ENCODE results near the gene ZFP36L1. TPM values are rescaled to one million over a fixed set of nuclear protein-coding genes. Genes with fewer than 3 reads are reported as not detected.

ZFP36L1 gene
- total RNA-seq, 4 donors from 2014 or later: 180 to 712 (median 266) TPM

DNA sequence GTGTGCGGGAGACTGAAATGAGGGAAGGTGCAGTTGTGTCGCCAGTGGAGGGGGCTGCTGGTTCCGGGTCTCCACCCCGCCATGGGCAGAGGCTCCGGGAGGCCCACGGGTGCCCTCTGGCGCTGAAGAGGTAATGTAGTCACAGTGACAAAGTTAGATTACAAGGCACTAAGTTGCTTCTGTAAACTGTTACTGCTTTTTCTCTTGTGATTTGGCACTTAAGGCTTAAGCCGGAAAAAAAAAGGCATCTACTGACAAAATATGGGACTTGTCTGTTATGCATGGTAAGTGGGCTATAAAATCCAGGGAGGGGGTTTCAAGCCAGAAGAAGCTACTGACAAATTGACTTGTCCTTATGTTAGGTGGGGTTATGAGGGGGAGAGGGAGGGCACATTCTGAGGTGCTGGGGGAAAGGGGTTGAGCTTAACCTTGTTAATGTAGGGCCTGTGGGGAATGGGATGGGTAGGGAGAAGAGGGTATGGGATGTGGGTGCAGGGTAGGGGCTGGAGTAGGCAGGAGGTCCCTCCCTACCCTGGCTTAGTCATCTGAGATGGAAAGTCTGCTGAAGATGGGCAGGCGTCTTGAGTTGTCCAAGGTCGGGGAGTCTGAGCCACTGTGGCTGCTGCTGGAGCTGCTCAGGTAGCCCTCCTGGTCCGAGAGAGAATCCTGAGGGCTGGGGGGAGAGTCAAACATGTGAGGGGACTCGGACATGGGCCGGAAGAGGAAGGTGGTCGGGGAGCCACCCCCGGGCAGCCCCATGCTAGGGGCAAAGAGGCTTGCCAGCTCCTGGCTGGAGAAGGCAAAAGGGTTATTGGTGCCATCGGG, 3.7 kb downstream of the ZFP36L1 start:
- WGBS, 2 donors (ENCODE audit: low coverage in 1 of 2): 5% methylated on average over 16 of the region's 16 CpGs; no CpG with 5 or more reads in 1 of the 2 donors
- in situ Hi-C loops (cut with MboI; ENCODE audit: low pct_ligation_motif_present in 1 of 4, low pct_unique_long_range_greater_than_20kb in 1 of 4, low sequenced_read_pairs in 3 of 4): loop anchor here in 2 of 4 donors (10.0 kb wide), 1 partner anchor 544 kb away; no protein-coding TSS in a partner anchor

DNA sequence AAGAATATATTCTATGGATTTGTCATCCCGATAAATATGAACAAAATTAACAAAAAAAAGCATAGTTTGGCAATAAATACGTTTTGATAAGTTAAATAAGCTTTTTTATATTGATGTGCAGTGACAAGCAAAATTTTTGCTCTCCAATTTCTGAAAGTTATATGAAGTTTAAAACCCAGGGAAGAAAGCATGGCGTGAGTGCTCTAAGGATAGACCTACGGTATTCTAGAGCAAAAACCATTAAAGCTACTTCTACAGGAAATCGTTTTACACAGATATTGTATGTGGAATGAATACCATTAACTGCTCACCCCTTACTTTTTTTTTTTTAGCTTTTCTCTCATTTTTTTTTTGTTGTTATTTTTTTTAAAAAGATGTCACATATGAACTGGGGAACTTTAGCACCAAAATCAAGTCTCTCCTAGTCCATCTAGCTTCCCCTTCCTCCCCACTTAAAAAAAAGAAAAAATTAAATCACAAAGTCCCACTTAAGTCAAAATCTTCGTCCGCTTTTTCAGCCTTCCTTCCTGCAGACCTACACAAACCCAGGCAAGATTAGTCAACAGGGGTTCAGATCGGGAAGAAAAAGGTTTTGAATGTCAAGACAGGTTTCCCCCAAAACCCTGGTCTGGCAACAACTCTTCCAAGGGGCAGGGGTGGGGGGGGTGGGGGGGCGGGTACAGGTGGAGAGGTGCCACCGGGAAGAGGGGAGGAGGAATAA, 4.4 kb downstream of the ZFP36L1 start:
- H3K4me1 ChIP-seq: peaks cover 0 to 67% (median 47%) of the 10 kb centered on the region in 4 donors
- peak overlapping the region; percentile 97 to 100 (median 98) for H3K27ac ChIP-seq
- TF ChIP-seq POLR2A (IDR thresholded peaks at IDR 0.05) (peak; percentile 8), EP300 (IDR thresholded peaks at IDR 0.05; ENCODE audit: low read depth) (no peak), POLR2AphosphoS5 (IDR thresholded peaks at IDR 0.05) (peak in 1 of 3 donors; percentile 57)
- TF ChIP-seq, protein P1, sequence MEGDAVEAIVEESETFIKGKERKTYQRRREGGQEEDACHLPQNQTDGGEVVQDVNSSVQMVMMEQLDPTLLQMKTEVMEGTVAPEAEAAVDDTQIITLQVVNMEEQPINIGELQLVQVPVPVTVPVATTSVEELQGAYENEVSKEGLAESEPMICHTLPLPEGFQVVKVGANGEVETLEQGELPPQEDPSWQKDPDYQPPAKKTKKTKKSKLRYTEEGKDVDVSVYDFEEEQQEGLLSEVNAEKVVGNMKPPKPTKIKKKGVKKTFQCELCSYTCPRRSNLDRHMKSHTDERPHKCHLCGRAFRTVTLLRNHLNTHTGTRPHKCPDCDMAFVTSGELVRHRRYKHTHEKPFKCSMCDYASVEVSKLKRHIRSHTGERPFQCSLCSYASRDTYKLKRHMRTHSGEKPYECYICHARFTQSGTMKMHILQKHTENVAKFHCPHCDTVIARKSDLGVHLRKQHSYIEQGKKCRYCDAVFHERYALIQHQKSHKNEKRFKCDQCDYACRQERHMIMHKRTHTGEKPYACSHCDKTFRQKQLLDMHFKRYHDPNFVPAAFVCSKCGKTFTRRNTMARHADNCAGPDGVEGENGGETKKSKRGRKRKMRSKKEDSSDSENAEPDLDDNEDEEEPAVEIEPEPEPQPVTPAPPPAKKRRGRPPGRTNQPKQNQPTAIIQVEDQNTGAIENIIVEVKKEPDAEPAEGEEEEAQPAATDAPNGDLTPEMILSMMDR (IDR thresholded peaks at IDR 0.05): no peak
- H3K9me3 ChIP-seq: no peaks in the 10 kb centered on the region
- H3K36me3 ChIP-seq: peaks cover 0 to 31% (median 12%) of the 10 kb centered on the region in 4 donors
- 23% methylated on average over 9 to 10 of the region's 10 CpGs for WGBS, 2 donors (ENCODE audit: low coverage in 1 of 2)
- intact Hi-C loops (cut with DNase I; ENCODE audit: low total_unique reads) (no loop called here), in situ Hi-C loops (cut with MboI; ENCODE audit: low pct_ligation_motif_present in 1 of 4, low pct_unique_long_range_greater_than_20kb in 1 of 4, low sequenced_read_pairs in 3 of 4) (loop anchor here in 2 of 4 donors (10.0 kb wide), 1 partner anchor 544 kb away; no protein-coding TSS in a partner anchor)
- H3K27me3 ChIP-seq: no peaks in the 10 kb centered on the region
- no peak for DNase-seq
- peak overlapping the region; percentile 66 to 90 (median 80) for H3K4me3 ChIP-seq

More for the DNA sequence above, 3.7 kb downstream of the ZFP36L1 start:
- peaks cover 0 to 31% (median 12%) of the 10 kb centered on the region in 4 donors for H3K36me3 ChIP-seq
- DNase-seq: peak; percentile 91
- peak overlapping the region; percentile 97 to 100 (median 98) for H3K27ac ChIP-seq
- peak; percentile 7 to 56 (median 35) for TF ChIP-seq POLR2AphosphoS5 (IDR thresholded peaks at IDR 0.05)
- TF ChIP-seq, protein P1 (IDR thresholded peaks at IDR 0.05): peak; percentile 58 to 77 (median 77)
- TF ChIP-seq POLR2A (IDR thresholded peaks at IDR 0.05): peak; percentile 49
- no peak for TF ChIP-seq EP300 (IDR thresholded peaks at IDR 0.05; ENCODE audit: low read depth)
- intact Hi-C loops (cut with DNase I; ENCODE audit: low total_unique reads): no loop called here
- H3K27me3 ChIP-seq: no peaks in the 10 kb centered on the region
- H3K9me3 ChIP-seq: no peaks in the 10 kb centered on the region
- H3K4me3 ChIP-seq: peak overlapping the region; percentile 66 to 90 (median 80)
- H3K4me1 ChIP-seq: peaks cover 0 to 62% (median 45%) of the 10 kb centered on the region in 4 donors

DNA sequence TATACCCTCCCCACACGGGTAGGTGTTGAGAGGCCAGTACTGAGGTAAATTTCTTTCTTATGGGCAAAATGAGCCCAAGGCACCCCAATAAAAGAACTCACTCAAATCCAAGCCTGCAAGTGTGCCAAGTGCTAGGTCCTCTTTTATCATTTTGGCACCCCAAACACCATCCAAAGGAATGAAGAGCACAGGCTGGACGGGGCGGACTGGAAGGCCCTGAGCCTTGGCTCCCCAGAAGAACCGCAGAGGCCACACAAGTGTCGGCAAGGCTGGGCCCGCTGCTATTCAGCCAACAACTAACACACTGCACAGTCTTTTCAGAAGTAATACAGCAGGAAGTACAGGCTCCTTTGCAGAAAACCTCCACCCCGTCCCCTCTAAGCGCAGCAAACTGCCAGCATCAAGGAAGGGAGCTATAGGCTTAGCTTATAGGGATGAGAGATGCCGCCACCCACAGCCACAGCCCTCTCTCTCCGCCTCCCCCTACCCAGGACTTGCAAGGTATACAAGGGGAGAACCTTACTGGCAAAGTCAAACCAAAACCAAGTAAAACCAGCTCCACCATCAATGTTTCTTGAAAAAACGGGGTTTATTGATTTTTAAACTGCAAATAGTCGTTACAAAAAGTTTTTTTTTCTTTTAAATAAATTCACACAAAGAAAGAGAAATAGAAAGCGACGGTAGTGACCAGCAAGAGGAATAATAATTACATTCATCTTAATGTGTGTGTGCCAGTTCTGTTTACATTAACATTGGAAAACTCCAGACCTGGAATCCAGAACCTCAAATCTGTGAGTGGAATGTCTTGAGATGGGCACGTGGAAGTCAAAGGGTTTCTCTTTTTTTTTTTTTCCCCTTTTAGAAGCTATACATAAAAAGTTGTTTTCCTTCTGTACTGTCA, 5.5 kb downstream of the ZFP36L1 start:
- peaks cover 0 to 31% (median 12%) of the 10 kb centered on the region in 4 donors for H3K36me3 ChIP-seq
- no peaks in the 10 kb centered on the region for H3K9me3 ChIP-seq
- TF ChIP-seq POLR2AphosphoS5 (IDR thresholded peaks at IDR 0.05) (peak in 2 of 3 donors; percentile 23 to 27), POLR2A (IDR thresholded peaks at IDR 0.05) (no peak)
- H3K27ac ChIP-seq: peak overlapping the region; percentile 97 to 100 (median 98)
- peak; percentile 50 for DNase-seq
- WGBS, 2 donors (ENCODE audit: low coverage in 1 of 2): 23 to 56% methylated on average over 5 to 15 of the region's 15 CpGs
- H3K4me1 ChIP-seq: peaks cover 0 to 76% (median 47%) of the 10 kb centered on the region in 4 donors
- intact Hi-C loops (cut with DNase I; ENCODE audit: low total_unique reads) (no loop called here), in situ Hi-C loops (cut with MboI; ENCODE audit: low pct_ligation_motif_present in 1 of 4, low pct_unique_long_range_greater_than_20kb in 1 of 4, low sequenced_read_pairs in 3 of 4) (loop anchor here in 2 of 4 donors (10.0 kb wide), 1 partner anchor 543 kb away; no protein-coding TSS in a partner anchor)
- H3K4me3 ChIP-seq: peak overlapping the region in 1 of 4 donors; percentile 66
- H3K27me3 ChIP-seq: no peaks in the 10 kb centered on the region

DNA sequence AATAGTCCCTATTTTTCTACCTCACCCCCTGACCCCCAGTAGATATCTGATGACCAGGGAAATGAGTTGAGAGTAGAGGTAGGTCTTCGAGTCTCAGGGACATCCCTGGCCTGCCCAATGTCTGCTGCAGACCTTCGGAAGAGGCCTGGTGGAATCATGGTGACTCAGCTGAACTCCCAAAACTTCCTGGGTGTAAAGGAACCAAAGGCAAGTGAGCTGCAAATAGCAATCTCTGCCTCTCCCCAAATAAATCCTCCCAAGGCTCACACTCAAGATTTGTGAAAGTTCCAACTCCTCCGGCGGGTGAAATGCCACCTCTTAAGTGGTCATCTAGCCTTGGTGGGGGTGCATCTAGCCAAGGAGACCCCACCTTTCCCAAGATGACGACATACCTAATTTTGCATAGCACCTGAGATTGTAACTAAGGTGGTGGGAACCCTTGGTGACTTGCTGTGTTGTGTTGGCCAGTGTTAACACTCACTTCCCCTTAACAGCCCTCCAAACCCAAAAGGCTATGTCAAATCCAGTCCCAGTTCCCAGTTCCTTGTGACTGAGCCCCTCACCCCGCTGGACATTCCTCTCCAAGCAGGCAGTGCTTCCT, 6.3 kb downstream of the ZFP36L1 start:
- no peak for DNase-seq
- Histone ChIP-seq H3K9me3 (no peaks in the 10 kb centered on the region), H3K27ac (peak overlapping the region; percentile 97 to 100 (median 98)), H3K27me3 (no peaks in the 10 kb centered on the region), H3K4me3 (no peak overlapping the region), H3K4me1 (peaks cover 5 to 84% (median 53%) of the 10 kb centered on the region in 4 donors), H3K36me3 (peaks cover 0 to 31% (median 12%) of the 10 kb centered on the region in 4 donors)
- intact Hi-C loops (cut with DNase I; ENCODE audit: low total_unique reads) (no loop called here), in situ Hi-C loops (cut with MboI; ENCODE audit: low pct_ligation_motif_present in 1 of 4, low pct_unique_long_range_greater_than_20kb in 1 of 4, low sequenced_read_pairs in 3 of 4) (loop anchor here in 2 of 4 donors (10.0 kb wide), 1 partner anchor 542 kb away; no protein-coding TSS in a partner anchor)
- TF ChIP-seq POLR2AphosphoS5 (IDR thresholded peaks at IDR 0.05) (peak; percentile 5 to 57 (median 50)), EP300 (IDR thresholded peaks at IDR 0.05; ENCODE audit: low read depth) (no peak), POLR2A (IDR thresholded peaks at IDR 0.05) (peak; percentile 37)
- TF ChIP-seq, protein P1 (IDR thresholded peaks at IDR 0.05): no peak
- WGBS, 2 donors (ENCODE audit: low coverage in 1 of 2): 66% methylated on average over 6 of the region's 6 CpGs; no CpG with 5 or more reads in 1 of the 2 donors
